ENCODE results near the gene PGR. TPM values are rescaled to one million over a fixed set of nuclear protein-coding genes. Genes with fewer than 3 reads are reported as not detected.

Gene PGR
- total and polyA plus RNA-seq, 7 donors = 0.01 to 2.4 (median 0.25) TPM

DNA sequence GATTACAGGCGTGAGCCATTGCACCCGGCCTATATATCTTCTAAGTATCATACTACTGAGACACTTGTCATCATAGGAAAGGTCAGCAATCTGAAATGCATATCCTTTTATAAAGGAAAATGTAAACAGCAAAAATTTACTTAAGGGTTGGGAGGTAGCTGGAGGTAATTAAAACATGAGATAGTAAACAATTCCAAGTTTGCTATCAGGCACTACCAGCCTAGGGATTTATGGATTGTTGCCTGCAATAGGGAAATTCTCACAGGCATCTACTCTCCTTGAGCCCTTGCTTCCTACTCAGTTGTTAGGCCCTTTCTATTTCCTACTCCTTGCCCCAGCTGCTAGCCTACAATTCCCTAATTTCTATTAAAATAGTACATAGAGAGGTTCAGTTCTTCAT, 16.1 kb downstream of the PGR start:
- Histone ChIP-seq H3K27ac (no peak overlapping the region), H3K4me1 (no peaks in the 10 kb centered on the region), H3K36me3 (ENCODE audit: insufficient read depth in 1 of 2, low read depth in 1 of 2) (no peaks in the 10 kb centered on the region), H3K9me3 (no peaks in the 10 kb centered on the region), H3K4me3 (no peak overlapping the region), H3K27me3 (ENCODE audit: insufficient read depth in 3 of 3, low read length in 2 of 3) (no peaks in the 10 kb centered on the region)
- DNase-seq (no peak), ATAC-seq (no peak)
- 89 to 100% (median 91%) methylated on average over 2 of the region's 2 CpGs for WGBS, 3 donors
- intact Hi-C loops (cut with DNase I) = no loop called here
- TF ChIP-seq, protein P1, sequence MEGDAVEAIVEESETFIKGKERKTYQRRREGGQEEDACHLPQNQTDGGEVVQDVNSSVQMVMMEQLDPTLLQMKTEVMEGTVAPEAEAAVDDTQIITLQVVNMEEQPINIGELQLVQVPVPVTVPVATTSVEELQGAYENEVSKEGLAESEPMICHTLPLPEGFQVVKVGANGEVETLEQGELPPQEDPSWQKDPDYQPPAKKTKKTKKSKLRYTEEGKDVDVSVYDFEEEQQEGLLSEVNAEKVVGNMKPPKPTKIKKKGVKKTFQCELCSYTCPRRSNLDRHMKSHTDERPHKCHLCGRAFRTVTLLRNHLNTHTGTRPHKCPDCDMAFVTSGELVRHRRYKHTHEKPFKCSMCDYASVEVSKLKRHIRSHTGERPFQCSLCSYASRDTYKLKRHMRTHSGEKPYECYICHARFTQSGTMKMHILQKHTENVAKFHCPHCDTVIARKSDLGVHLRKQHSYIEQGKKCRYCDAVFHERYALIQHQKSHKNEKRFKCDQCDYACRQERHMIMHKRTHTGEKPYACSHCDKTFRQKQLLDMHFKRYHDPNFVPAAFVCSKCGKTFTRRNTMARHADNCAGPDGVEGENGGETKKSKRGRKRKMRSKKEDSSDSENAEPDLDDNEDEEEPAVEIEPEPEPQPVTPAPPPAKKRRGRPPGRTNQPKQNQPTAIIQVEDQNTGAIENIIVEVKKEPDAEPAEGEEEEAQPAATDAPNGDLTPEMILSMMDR (IDR thresholded peaks at IDR 0.05) = no peak

DNA sequence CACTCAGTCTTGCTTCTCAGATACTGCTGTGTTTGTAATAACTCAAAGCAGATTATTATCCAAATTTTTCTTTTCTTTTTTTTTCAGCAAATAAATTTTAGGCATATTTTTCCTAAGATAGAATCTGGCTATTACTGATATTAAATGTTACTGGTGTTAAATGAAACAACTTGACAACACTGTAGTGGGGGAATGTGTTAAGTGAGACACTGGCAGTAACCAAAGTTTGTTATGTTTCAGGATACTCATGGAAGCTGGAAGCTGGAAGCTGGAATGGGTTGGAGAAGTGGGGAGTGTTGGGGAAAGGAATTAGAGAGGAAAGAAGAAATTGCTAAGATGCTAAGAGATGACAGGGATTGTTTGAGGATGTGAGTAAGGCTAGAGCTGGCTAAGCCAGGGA, 24.9 kb downstream of the PGR start:
- intact Hi-C loops (cut with DNase I) = no loop called here
- no peak overlapping the region for H3K4me3 ChIP-seq
- DNase-seq (no peak), ATAC-seq (no peak)
- peaks cover 5% of the 10 kb centered on the region for H3K9me3 ChIP-seq
- H3K27ac ChIP-seq = no peak overlapping the region
- H3K36me3 ChIP-seq (ENCODE audit: insufficient read depth in 1 of 2, low read depth in 1 of 2) = no peaks in the 10 kb centered on the region
- TF ChIP-seq, protein P1 (IDR thresholded peaks at IDR 0.05) = no peak
- no peaks in the 10 kb centered on the region for H3K27me3 ChIP-seq (ENCODE audit: insufficient read depth in 3 of 3, low read length in 2 of 3)
- H3K4me1 ChIP-seq = no peaks in the 10 kb centered on the region

DNA sequence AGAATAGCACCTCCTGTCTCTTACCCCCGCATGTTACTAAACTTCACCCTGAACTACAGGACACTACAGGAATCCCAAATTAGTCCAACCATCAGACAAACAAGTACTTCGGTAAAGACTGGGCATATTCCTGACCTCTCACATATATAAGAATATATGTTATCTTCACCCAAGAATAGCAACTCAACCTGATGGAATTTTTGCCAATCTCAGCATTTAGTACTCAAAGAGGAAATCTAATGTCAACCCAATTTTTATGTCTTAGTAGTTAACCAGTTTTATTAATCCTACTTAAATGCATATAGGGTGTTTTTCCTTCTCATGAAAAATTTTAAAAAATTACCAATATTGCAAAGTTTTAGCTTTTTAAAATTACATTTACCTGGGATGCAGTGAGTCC, 26.2 kb downstream of the PGR start:
- Histone ChIP-seq H3K27me3 (ENCODE audit: insufficient read depth in 3 of 3, low read length in 2 of 3) (no peaks in the 10 kb centered on the region), H3K4me1 (no peaks in the 10 kb centered on the region), H3K27ac (no peak overlapping the region), H3K9me3 (peaks cover 5% of the 10 kb centered on the region), H3K36me3 (ENCODE audit: insufficient read depth in 1 of 2, low read depth in 1 of 2) (no peaks in the 10 kb centered on the region), H3K4me3 (no peak overlapping the region)
- TF ChIP-seq, protein P1 (IDR thresholded peaks at IDR 0.05) = no peak
- DNase-seq (no peak), ATAC-seq (no peak)
- intact Hi-C loops (cut with DNase I) = no loop called here
- 88 to 93% (median 89%) methylated on average over 2 of the region's 2 CpGs for WGBS, 3 donors

DNA sequence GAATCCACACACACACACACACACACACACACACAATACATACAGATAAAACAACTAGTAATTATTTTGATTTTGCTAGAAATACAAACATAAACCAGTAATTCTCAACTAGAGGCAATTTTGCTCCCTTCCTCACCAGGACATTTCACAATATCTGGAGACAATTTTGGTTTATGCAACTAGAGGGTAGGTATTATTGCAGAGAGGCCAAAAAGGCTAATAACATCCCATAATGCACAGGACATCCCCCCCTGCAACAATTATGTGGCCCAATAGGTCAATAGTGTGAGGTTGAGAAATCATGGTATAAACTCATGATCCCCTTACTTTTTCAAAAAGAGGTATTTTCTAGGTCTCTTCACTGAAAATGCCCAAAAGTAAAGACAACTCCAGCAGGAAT, 29.0 kb downstream of the PGR start:
- H3K9me3 ChIP-seq = peaks cover 5% of the 10 kb centered on the region
- no peak for DNase-seq
- intact Hi-C loops (cut with DNase I) = no loop called here
- H3K27ac ChIP-seq = no peak overlapping the region
- TF ChIP-seq, protein P1 (IDR thresholded peaks at IDR 0.05) = no peak
- H3K27me3 ChIP-seq (ENCODE audit: insufficient read depth in 3 of 3, low read length in 2 of 3) = no peaks in the 10 kb centered on the region
- H3K4me3 ChIP-seq = no peak overlapping the region
- no peaks in the 10 kb centered on the region for H3K36me3 ChIP-seq (ENCODE audit: insufficient read depth in 1 of 2, low read depth in 1 of 2)
- no peaks in the 10 kb centered on the region for H3K4me1 ChIP-seq
- ATAC-seq = no peak

DNA sequence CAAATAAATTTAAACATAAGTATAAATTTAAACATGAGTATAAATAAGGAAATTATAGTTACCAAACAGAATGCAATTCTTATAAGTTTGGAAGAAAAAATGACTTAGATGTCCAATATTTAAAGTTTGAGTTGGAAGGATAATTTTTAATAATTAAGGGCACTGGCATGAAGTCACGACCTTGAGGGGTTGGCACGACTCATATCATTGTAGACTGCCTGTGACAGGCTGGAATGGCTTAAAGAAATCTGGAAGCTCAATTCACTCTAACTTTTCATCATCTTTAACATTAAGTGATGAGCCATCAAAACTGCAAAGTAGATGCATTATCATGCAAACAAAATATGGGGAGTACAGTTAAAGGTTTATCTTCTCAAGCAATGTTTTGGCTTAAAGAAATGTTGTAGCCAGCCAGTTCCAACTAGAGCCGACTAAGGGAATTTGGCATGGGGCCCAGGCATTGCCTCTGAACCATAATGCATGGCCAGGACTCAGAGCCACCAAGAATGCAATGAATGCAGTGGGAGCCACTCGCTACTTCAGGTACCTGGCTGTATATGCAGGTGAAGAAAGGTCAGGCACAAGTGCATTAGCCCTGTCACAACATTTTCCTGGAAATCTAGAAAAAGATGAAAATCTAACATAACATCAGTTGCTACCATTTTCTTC, 33.4 kb downstream of the PGR start:
- TF ChIP-seq, protein P1 (IDR thresholded peaks at IDR 0.05) = no peak
- Histone ChIP-seq H3K9me3 (peaks cover 3% of the 10 kb centered on the region), H3K4me3 (no peak overlapping the region), H3K4me1 (no peaks in the 10 kb centered on the region), H3K27ac (no peak overlapping the region), H3K36me3 (ENCODE audit: insufficient read depth in 1 of 2, low read depth in 1 of 2) (no peaks in the 10 kb centered on the region), H3K27me3 (ENCODE audit: insufficient read depth in 3 of 3, low read length in 2 of 3) (no peaks in the 10 kb centered on the region)
- DNase-seq = no peak
- intact Hi-C loops (cut with DNase I) = no loop called here
- ATAC-seq = no peak
- WGBS, 3 donors = 34 to 38% (median 35%) methylated on average over 4 of the region's 4 CpGs
